Fibroblast of villous mesenchyme (primary cell): ENCODE data around the gene FEZ2. TPM values are rescaled to one million over a fixed set of nuclear protein-coding genes. Genes with fewer than 3 reads are reported as not detected.

Experiments
- DNase-seq: peaks from one replicate; pipeline ENCODE4 v3.0.0-alpha.2; 2010; ENCODE audit warnings: low read depth
- H3K4me3 ChIP-seq: 2 replicates; pipeline ENCODE4 v1.5.1; 2011; ENCODE audit warnings: low read depth, mild to moderate bottlenecking, low read length
- CTCF ChIP-seq: IDR thresholded peaks from 2 replicates; pipeline ENCODE4 v1.5.1; 2012; ENCODE audit warnings: low read depth, mild to moderate bottlenecking, low read length; ENCODE audit not compliant: insufficient read depth
- total RNA-seq: library from RNA; depleted of rRNA; stranded (reverse); fragments of >200 nt; gene quantifications from 2 replicates; pipeline ENCODE4 v1.2.3, GENCODE V29; 2012

The FEZ2 gene
- total RNA-seq, 1 donor, result 56.6 TPM

DNA sequence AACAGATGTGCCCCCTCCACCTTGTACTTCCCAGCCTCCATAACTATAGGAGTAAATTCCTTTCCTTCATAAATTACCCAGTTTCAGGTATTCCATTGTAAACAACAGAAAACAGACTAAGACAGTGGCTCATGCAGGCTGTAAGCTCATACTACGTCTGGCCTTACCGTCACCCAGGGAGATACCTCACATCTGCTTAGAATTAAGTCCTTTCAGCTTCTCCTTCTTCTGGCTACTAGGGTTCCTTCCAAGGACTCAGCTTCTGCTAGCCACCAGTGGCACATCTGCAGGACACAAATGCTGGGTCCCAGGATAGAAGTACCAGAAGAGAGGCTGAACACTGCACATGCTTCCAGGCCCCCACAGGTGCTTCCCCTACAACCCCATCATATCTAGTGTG is 22.4 kb upstream of the FEZ2 start:
- no peak overlapping the region for H3K4me3 ChIP-seq
- DNase-seq, result no peak
- TF ChIP-seq CTCF, result no peak

- peak; percentile 78 for DNase-seq
- no peak overlapping the region for H3K4me3 ChIP-seq
- TF ChIP-seq CTCF, result no peak
Measured at GRCh38 chr2:36618381-36618780, 20.4 kb upstream of the FEZ2 start.

GRCh38 chr2:36616947-36617346 is 19.0 kb upstream of the FEZ2 start:
- no peak for TF ChIP-seq CTCF
- H3K4me3 ChIP-seq, result no peak overlapping the region
- no peak for DNase-seq

- peak; percentile 76 for DNase-seq
- no peak overlapping the region for H3K4me3 ChIP-seq
- TF ChIP-seq CTCF, result no peak
Measured at GRCh38 chr2:36615222-36615621, 17.3 kb upstream of the FEZ2 start.

DNA sequence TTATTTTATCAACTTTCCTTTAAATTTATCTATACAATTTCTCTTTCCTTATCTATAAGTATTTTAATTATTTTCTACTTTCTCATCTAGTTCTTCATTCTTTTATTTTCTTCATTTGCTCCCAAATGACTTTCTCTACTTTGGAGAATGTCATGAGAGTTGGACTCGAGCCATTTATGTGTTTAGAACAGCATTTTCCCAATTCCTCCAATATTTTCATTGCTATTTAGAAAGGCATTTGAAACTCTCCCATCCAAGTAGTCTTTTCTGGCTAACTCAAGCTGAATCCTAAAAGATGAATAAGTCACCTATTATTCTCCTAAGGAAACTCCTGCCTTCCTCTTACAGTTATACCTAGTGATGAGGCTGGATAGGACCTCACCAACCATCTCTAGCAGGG is 15.8 kb upstream of the FEZ2 start:
- DNase-seq, result no peak
- no peak for TF ChIP-seq CTCF
- H3K4me3 ChIP-seq, result no peak overlapping the region

- no peak for TF ChIP-seq CTCF
- no peak for DNase-seq
- H3K4me3 ChIP-seq, result no peak overlapping the region
Measured at GRCh38 chr2:36611316-36611990, 13.5 kb upstream of the FEZ2 start.

DNA sequence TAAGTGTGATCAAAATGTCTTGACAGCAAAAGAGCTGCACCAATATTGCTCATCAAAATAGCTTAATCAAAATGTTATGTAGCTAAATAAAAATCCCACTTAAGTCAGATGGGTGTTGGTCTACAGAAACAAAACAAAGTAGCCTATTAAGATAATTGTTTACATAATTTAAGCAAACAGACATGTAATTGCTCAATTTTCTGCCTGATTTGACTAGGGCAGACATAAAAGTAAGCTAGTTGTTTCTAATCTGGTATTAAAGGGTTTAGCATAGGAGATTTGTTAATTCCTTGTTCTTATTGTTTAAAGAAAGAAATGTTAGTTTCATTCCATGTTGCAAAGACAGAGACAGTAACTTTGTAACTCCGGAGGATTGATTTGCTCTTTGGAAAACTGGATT is 11.5 kb upstream of the FEZ2 start:
- DNase-seq, result peak; percentile 68
- TF ChIP-seq CTCF, result no peak
- H3K4me3 ChIP-seq, result no peak overlapping the region
